Activated CD4-positive, alpha-beta memory T cell treated with anti-CD3 and anti-CD28 coated beads, Interleukin-2, amount 10 ng/mL, durations not matched to agents 7 days and 5 days (primary cell): ENCODE data around the gene BCL11B. TPM values are rescaled to one million over a fixed set of nuclear protein-coding genes. Genes with fewer than 3 reads are reported as not detected.

Source experiments
- CTCF ChIA-PET: fragments of 350-600 bp; sonication (Branson Sonifier 250); formaldehyde crosslinking; loops from one replicate; lab custom pipeline; 2021; ENCODE audit warnings: antibody characterized with exemption, inconsistent platforms; lab: Charles Lee
- POLR2A ChIA-PET: fragments of 350-600 bp; sonication (Branson Sonifier 250); formaldehyde crosslinking; loops from one replicate; lab custom pipeline; 2021; ENCODE audit warnings: antibody characterized with exemption; lab: Charles Lee
- DNase-seq: peaks from one replicate; pipeline ENCODE4 v3.0.0-alpha.2; 2020
- H3K27ac Mint-ChIP-seq: one replicate; pipeline ENCODE4 v1.8.0; 2021; ENCODE audit warnings: mild to moderate bottlenecking, mixed read lengths
- H3K27me3 Mint-ChIP-seq: one replicate; pipeline ENCODE4 v1.8.0; 2021; ENCODE audit warnings: mixed read lengths
- H3K36me3 Mint-ChIP-seq: one replicate; pipeline ENCODE4 v1.8.0; 2021; ENCODE audit warnings: low read depth, mixed read lengths
- H3K4me1 Mint-ChIP-seq: one replicate; pipeline ENCODE4 v1.8.0; 2021; ENCODE audit warnings: mixed read lengths
- H3K4me3 Mint-ChIP-seq: one replicate; pipeline ENCODE4 v1.8.0; 2021; ENCODE audit warnings: mild to moderate bottlenecking, mixed read lengths
- H3K9me3 Mint-ChIP-seq: one replicate; pipeline ENCODE4 v1.8.0; 2021; ENCODE audit warnings: mixed read lengths
- total RNA-seq, 2 experiments: library from RNA; stranded (reverse); gene quantifications; one replicate each; pipeline ENCODE4 v1.2.3, GENCODE V29; 2021

Gene BCL11B
- total RNA-seq, 2 experiments from 2014 or later = 81.7 to 82.0 TPM

GRCh38 chr14:99134516-99135046 is 137.4 kb downstream of the BCL11B start:
- ChIA-PET POLR2A (no interaction called here), CTCF (no interaction called here)
- H3K27ac Mint-ChIP-seq = no peak overlapping the region
- H3K36me3 Mint-ChIP-seq = no peaks in the 10 kb centered on the region
- H3K4me3 Mint-ChIP-seq = no peak overlapping the region
- H3K27me3 Mint-ChIP-seq = no peaks in the 10 kb centered on the region
- no peak for DNase-seq
- H3K9me3 Mint-ChIP-seq = no peaks in the 10 kb centered on the region
- H3K4me1 Mint-ChIP-seq = peaks cover 2% of the 10 kb centered on the region

DNA sequence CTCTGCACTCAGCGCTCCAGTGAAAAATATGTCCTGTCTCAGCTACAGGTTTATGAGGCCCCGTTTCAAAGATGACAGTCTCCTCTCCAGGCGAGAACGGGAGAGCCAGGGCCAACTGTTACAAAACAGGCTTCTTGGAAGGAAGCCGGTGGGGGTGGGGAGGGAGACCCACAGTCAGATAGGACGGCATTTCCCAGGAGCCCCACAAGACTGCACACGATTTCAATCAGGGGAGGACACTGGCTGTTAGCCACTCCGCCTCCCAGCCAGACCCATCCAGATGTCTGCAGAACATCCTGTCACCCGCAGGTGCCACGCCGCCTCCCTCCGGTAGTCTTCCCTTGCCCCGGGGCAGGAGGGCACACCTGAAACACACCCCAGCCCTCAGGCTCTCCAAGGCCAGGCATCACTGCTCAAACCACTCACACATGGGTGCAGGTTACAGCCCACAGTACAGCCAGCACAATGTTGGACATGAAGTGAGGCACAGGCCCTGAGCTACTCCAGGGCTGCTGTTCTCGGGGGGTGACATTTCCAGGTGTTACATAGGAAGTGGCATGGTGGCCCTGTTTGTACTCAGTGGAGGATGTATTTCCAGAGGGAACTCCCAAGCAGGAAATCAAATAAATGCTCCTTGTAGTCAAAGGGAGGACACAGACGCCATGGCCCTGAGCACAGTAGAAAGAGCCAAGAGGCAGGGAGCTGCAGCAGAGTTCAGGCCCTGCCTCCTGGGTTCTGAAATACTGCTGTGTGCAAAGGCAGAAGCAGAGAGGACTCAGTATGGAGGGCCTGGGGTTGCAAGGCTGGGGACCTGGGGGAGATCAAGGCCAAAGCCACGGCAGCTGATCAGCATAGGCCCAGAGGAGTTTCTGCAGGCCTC is 138.1 kb downstream of the BCL11B start:
- H3K27me3 Mint-ChIP-seq = no peaks in the 10 kb centered on the region
- peak; percentile 7 for DNase-seq
- no peaks in the 10 kb centered on the region for H3K9me3 Mint-ChIP-seq
- CTCF ChIA-PET = no interaction called here
- no peak overlapping the region for H3K27ac Mint-ChIP-seq
- POLR2A ChIA-PET = no interaction called here
- H3K4me3 Mint-ChIP-seq = no peak overlapping the region
- no peaks in the 10 kb centered on the region for H3K36me3 Mint-ChIP-seq
- peaks cover 8% of the 10 kb centered on the region for H3K4me1 Mint-ChIP-seq

- peak; percentile 10 for DNase-seq
- H3K27me3 Mint-ChIP-seq = no peaks in the 10 kb centered on the region
Observed at GRCh38 chr14:99132821-99133635, 139.0 kb downstream of the BCL11B start.

GRCh38 chr14:99131632-99132271 is 140.2 kb downstream of the BCL11B start:
- Mint-ChIP-seq H3K4me3 (no peak overlapping the region), H3K27ac (no peak overlapping the region), H3K27me3 (no peaks in the 10 kb centered on the region), H3K36me3 (no peaks in the 10 kb centered on the region), H3K4me1 (peaks cover 8% of the 10 kb centered on the region), H3K9me3 (no peaks in the 10 kb centered on the region)
- ChIA-PET CTCF (no interaction called here), POLR2A (no interaction called here)
- DNase-seq = peak; percentile 11

More at GRCh38 chr14:99132821-99133635, 139.0 kb downstream of the BCL11B start:
- Mint-ChIP-seq H3K27ac (no peak overlapping the region), H3K36me3 (no peaks in the 10 kb centered on the region), H3K4me1 (peaks cover 10% of the 10 kb centered on the region), H3K9me3 (no peaks in the 10 kb centered on the region), H3K4me3 (no peak overlapping the region)
- ChIA-PET POLR2A (no interaction called here), CTCF (no interaction called here)

DNA sequence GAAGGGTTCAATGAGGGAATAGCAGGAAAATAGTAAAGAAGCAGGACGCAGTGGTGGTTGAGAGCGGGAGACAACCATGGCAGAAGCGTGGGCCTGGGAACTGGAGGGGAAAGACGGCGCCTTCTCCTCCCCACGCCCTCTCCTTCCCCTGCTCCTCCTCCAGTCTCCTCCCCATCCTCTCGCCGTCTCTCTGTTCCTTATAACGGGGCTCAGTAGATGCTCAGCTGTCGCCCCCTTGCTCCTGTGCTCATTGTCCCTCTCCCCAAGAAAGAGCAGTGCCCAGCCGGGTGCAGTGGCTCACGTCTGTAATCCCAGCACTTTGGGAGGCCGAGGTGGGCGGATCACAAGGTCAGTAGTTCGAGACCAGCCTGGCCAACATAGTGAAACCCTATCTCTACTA is 142.0 kb downstream of the BCL11B start:
- no peak for DNase-seq
- Mint-ChIP-seq H3K27ac (no peak overlapping the region), H3K4me1 (peaks cover 10% of the 10 kb centered on the region), H3K4me3 (no peak overlapping the region), H3K36me3 (no peaks in the 10 kb centered on the region), H3K9me3 (no peaks in the 10 kb centered on the region), H3K27me3 (no peaks in the 10 kb centered on the region)
- CTCF ChIA-PET = no interaction called here
- POLR2A ChIA-PET = no interaction called here

GRCh38 chr14:99129211-99129696 is 142.7 kb downstream of the BCL11B start:
- POLR2A ChIA-PET = no interaction called here
- Mint-ChIP-seq H3K27me3 (no peaks in the 10 kb centered on the region), H3K27ac (no peak overlapping the region), H3K4me1 (peaks cover 10% of the 10 kb centered on the region), H3K4me3 (no peak overlapping the region), H3K9me3 (no peaks in the 10 kb centered on the region), H3K36me3 (no peaks in the 10 kb centered on the region)
- CTCF ChIA-PET = no interaction called here
- peak; percentile 14 for DNase-seq

DNA sequence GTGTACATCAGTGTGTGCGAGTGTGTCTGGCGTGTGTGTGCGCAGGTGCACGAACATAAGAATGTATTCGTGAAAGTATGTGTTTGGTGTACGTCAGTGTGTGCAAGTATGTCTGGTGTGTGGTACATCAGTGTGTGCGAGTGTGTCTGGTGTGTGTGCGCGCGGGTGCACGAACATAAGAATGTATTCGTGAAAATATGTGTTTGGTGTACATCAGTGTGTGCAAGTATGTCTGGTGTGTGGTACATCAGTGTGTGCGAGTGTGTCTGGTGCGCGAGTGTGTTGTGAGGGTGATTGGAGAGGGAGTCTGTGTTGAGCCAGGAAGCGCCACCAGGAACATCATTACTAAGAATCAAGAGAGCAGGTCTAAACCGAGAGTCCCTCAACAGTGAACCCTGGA is 143.8 kb downstream of the BCL11B start:
- peak; percentile 4 for DNase-seq
- ChIA-PET POLR2A (no interaction called here), CTCF (no interaction called here)
- H3K4me3 Mint-ChIP-seq = no peak overlapping the region
- H3K27me3 Mint-ChIP-seq = no peaks in the 10 kb centered on the region
- no peaks in the 10 kb centered on the region for H3K36me3 Mint-ChIP-seq
- no peaks in the 10 kb centered on the region for H3K9me3 Mint-ChIP-seq
- peaks cover 10% of the 10 kb centered on the region for H3K4me1 Mint-ChIP-seq
- no peak overlapping the region for H3K27ac Mint-ChIP-seq

DNA sequence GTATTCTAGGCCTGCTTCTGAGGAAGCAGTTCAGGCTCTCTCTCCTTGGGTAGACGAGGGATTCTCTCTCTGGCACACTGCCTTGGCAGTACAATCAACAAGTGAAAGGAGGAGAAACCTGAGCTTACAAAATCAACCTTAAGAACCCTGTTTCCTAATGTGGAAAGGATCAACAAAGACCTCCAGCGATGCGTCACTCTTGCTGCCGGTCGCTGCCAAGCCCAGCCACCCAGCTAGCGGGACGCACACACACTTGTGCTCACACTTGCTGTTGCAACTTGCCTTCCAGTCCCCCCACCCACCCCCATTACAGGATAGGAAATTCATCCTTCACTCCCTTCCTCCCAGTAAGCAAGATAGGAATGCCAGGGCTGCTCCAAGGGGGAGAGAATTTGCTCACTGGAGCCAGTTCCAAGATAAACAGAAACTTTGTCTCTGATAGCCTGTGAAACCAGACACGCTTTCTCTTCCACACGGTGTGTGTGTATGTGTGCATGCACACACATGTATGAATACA is 144.3 kb downstream of the BCL11B start:
- Mint-ChIP-seq H3K27ac (no peak overlapping the region), H3K9me3 (no peaks in the 10 kb centered on the region), H3K36me3 (no peaks in the 10 kb centered on the region), H3K27me3 (no peaks in the 10 kb centered on the region), H3K4me3 (no peak overlapping the region), H3K4me1 (peaks cover 10% of the 10 kb centered on the region)
- DNase-seq = no peak
- ChIA-PET CTCF (no interaction called here), POLR2A (no interaction called here)

DNA sequence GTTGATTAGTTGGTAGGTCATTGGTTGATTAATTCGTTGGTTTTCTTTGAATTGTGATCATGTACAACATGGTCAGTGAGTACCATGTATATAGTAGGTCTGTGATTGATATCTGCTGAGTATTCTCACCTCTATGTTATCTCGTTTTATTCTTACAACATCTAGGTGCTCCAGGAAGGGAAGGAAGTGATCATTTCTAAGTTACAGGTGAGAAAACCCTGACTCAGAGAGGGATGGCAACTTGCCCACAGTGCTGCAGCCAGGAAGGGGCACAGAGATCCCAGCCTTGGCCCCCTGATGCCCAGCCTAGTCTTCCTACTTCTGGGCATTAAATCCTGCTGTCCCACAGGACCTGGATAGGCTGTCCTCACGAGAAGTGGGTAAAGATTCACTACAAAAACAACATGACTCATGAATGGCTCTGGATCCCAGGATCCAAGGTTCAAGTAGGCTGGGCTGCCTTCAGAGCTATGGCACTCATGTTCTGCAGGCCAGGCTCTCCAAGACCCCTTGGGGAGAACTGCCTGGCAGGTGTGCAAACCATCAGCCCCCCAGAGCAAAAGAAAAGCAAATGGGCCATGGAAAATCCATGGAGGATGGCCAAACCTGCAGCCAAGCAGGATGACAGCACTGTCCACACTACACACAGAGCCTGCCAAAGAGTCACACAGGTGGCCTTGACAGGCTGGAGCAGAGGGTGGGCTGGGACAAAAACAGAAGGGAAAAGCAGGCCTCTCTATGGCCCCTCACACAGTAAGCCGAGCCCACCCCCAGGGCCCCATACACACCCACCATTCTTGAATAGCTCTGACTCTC is 146.2 kb downstream of the BCL11B start:
- Mint-ChIP-seq H3K27ac (no peak overlapping the region), H3K36me3 (no peaks in the 10 kb centered on the region), H3K4me1 (peaks cover 10% of the 10 kb centered on the region), H3K4me3 (no peak overlapping the region), H3K9me3 (no peaks in the 10 kb centered on the region), H3K27me3 (no peaks in the 10 kb centered on the region)
- peak; percentile 6 for DNase-seq
- CTCF ChIA-PET = no interaction called here
- POLR2A ChIA-PET = no interaction called here

- H3K27me3 Mint-ChIP-seq = no peaks in the 10 kb centered on the region
- ChIA-PET POLR2A (no interaction called here), CTCF (no interaction called here)
- no peaks in the 10 kb centered on the region for H3K36me3 Mint-ChIP-seq
- DNase-seq = no peak
- no peaks in the 10 kb centered on the region for H3K9me3 Mint-ChIP-seq
- peaks cover 10% of the 10 kb centered on the region for H3K4me1 Mint-ChIP-seq
- no peak overlapping the region for H3K4me3 Mint-ChIP-seq
- H3K27ac Mint-ChIP-seq = no peak overlapping the region
Observed at GRCh38 chr14:99125113-99125512, 146.9 kb downstream of the BCL11B start.

GRCh38 chr14:99124482-99125105 is 147.4 kb downstream of the BCL11B start:
- H3K36me3 Mint-ChIP-seq = no peaks in the 10 kb centered on the region

More at GRCh38 chr14:99124482-99125105, 147.4 kb downstream of the BCL11B start:
- Mint-ChIP-seq H3K4me3 (no peak overlapping the region), H3K27me3 (peaks cover under 1% of the 10 kb centered on the region), H3K9me3 (no peaks in the 10 kb centered on the region), H3K27ac (no peak overlapping the region), H3K4me1 (peaks cover 9% of the 10 kb centered on the region)
- ChIA-PET CTCF (no interaction called here), POLR2A (no interaction called here)
- peak; percentile 7 for DNase-seq
